T-cell (primary cell): ENCODE results near the gene SYN1. TPM values are rescaled to one million over a fixed set of nuclear protein-coding genes. Genes with fewer than 3 reads are reported as not detected.
A peak's percentile ranks its signal among the peaks of the same experiment; 100 is the strongest.

ENCODE experiments used
- ATAC-seq, 4 experiments: fragments of 200-7000 bp in 3 of 4; fragments of 150-1000 bp in 1 of 4; cut with Tn5 transposase; replicated peaks in 1 of 4; 1 replicate in 3 of 4; 2 replicates in 1 of 4; pipeline ENCODE4 v1.10.0; 2021; ENCODE audit warnings: moderate library complexity in 3 of 4, mild to moderate bottlenecking in 2 of 4, moderate number of reproducible peaks in 1 of 4
- CTCF ChIA-PET, 2 donors: fragments of 300-600 bp; sonication (Branson Sonifier 250); formaldehyde crosslinking; loops; one replicate each; lab custom pipeline; 2022; ENCODE audit warnings: antibody characterized with exemption in 2 of 2; lab: Charles Lee
- POLR2A ChIA-PET, 2 donors: fragments of 300-600 bp; sonication (Branson Sonifier 250); formaldehyde crosslinking; loops; one replicate each; lab custom pipeline; 2022; ENCODE audit warnings: antibody characterized with exemption in 2 of 2; lab: Charles Lee
- DNase-seq, 35 experiments: peaks; one replicate each; pipeline versions ENCODE4 v3.0.0 to v3.0.0-alpha.2; 2013 to 2023
- H3K27ac ChIP-seq: one replicate; pipeline ENCODE4 v1.5.1; 2013; ENCODE audit warnings: low read length
- H3K27me3 ChIP-seq, 2 experiments: replicated peaks in 1 of 2; 1 replicate in 1 of 2; 2 replicates in 1 of 2; pipeline versions ENCODE4 v1.6.1 to v1.7.0; 2013; ENCODE audit warnings: low read length in 1 of 2, mixed read lengths in 1 of 2; ENCODE audit not compliant: control insufficient read depth in 2 of 2, insufficient read depth in 2 of 2; ENCODE audit errors: extremely low read depth in 1 of 2
- H3K36me3 ChIP-seq, 2 donors: 1 replicate in 1 of 2; 2 replicates in 1 of 2; pipeline versions ENCODE4 v1.6.1 to v1.7.0; 2013; ENCODE audit warnings: low read length in 1 of 2; ENCODE audit not compliant: control insufficient read depth in 2 of 2, insufficient read depth in 1 of 2; ENCODE audit errors: extremely low read depth in 1 of 2
- H3K4me1 ChIP-seq, 2 experiments: 1 replicate in 1 of 2; 2 replicates in 1 of 2; pipeline versions ENCODE4 v1.6.1 to v1.7.0; 2013; ENCODE audit warnings: low read length in 2 of 2, mixed read lengths in 1 of 2; ENCODE audit not compliant: insufficient read depth in 2 of 2, control insufficient read depth in 1 of 2; ENCODE audit errors: extremely low read depth in 1 of 2
- H3K4me3 ChIP-seq, 2 donors: 1 replicate in 1 of 2; 2 replicates in 1 of 2; pipeline versions ENCODE4 v1.5.1 to v1.7.0; 2013; ENCODE audit warnings: mild to moderate bottlenecking in 2 of 2, low read length in 1 of 2, moderate library complexity in 1 of 2; ENCODE audit not compliant: control insufficient read depth in 1 of 2; ENCODE audit errors: extremely low read depth in 1 of 2
- H3K9me3 ChIP-seq: 2 replicates; pipeline ENCODE4 v1.7.0; 2013
- H3K27ac Mint-ChIP-seq, 2 donors: one replicate each; pipeline ENCODE4 v1.8.0; 2020 to 2021; ENCODE audit warnings: mild to moderate bottlenecking in 2 of 2, mixed read lengths in 2 of 2
- H3K27me3 Mint-ChIP-seq, 2 donors: one replicate each; pipeline ENCODE4 v1.8.0; 2021 to 2022; ENCODE audit warnings: mixed read lengths in 2 of 2
- H3K36me3 Mint-ChIP-seq: one replicate; pipeline ENCODE4 v1.8.0; 2021; ENCODE audit warnings: mixed read lengths
- H3K4me1 Mint-ChIP-seq, 3 donors: one replicate each; pipeline ENCODE4 v1.8.0; 2020 to 2022; ENCODE audit warnings: mixed read lengths in 3 of 3, mild to moderate bottlenecking in 1 of 3
- H3K4me3 Mint-ChIP-seq, 3 donors: one replicate each; pipeline ENCODE4 v1.8.0; 2020 to 2022; ENCODE audit warnings: mild to moderate bottlenecking in 3 of 3, mixed read lengths in 3 of 3, moderate library complexity in 3 of 3
- H3K9me3 Mint-ChIP-seq, 3 donors: one replicate each; pipeline ENCODE4 v1.8.0; 2020 to 2022; ENCODE audit warnings: mixed read lengths in 3 of 3
- WGBS: methylation state at CpG from one replicate; pipeline ENCODE4 v1.1.5; 2013; ENCODE audit warnings: missing lambda C conversion rate; ENCODE audit not compliant: insufficient coverage; 5-methylcytosine and 5-hydroxymethylcytosine counted together
- total RNA-seq, 35 experiments: library from RNA in 6 of 35; stranded (reverse) in 6 of 35; fragments of 120-200 nt in 1 of 35; gene quantifications; one replicate each; pipeline versions ENCODE4 v1.2.1 to v1.2.4 and lab custom pipeline; 2013 to 2026

SYN1 gene
- total RNA-seq, 5 donors from 2014 or later (not counting 1 experiment from before 2014, with no cell fraction given): 0.21 to 1.3 (median 0.81) TPM; not detected in 1

GRCh38 chrX:47597222-47597621, 22.4 kb downstream of the SYN1 start:
- CTCF ChIA-PET: no interaction called here
- peaks cover 2% of the 10 kb centered on the region for H3K9me3 ChIP-seq
- H3K4me3 ChIP-seq: no peak overlapping the region
- H3K9me3 Mint-ChIP-seq: peaks cover 10 to 25% (median 11%) of the 10 kb centered on the region in 3 donors
- peaks cover 12% of the 10 kb centered on the region for H3K36me3 Mint-ChIP-seq
- H3K27me3 Mint-ChIP-seq: peaks cover 0 to 3% of the 10 kb centered on the region in 2 donors
- H3K27ac Mint-ChIP-seq: peak overlapping the region in 1 of 2 donors; percentile 63
- H3K36me3 ChIP-seq: no peaks in the 10 kb centered on the region
- DNase-seq: no peak
- H3K27ac ChIP-seq: no peak overlapping the region
- ATAC-seq: no peak
- no peak overlapping the region for H3K4me3 Mint-ChIP-seq
- H3K4me1 Mint-ChIP-seq: peaks cover 16 to 21% (median 19%) of the 10 kb centered on the region in 3 donors
- no peaks in the 10 kb centered on the region for H3K27me3 ChIP-seq
- no CpG with 5 or more reads among the region's 3 CpGs for WGBS
- POLR2A ChIA-PET: interaction anchor here (0.6 to 0.7 kb wide), 3 partner anchors 27 to 955 kb away, joined by 3 to 6 read pairs (median 3); no protein-coding TSS in a partner anchor
- H3K4me1 ChIP-seq: peaks cover 0 to 17% of the 10 kb centered on the region in 2 experiments

GRCh38 chrX:47596256-47596655, 23.4 kb downstream of the SYN1 start:
- Histone ChIP-seq H3K4me3 (no peak overlapping the region), H3K9me3 (peaks cover 2% of the 10 kb centered on the region), H3K36me3 (no peaks in the 10 kb centered on the region), H3K4me1 (peaks cover 0 to 17% of the 10 kb centered on the region in 2 experiments), H3K27ac (peak overlapping the region; percentile 55), H3K27me3 (no peaks in the 10 kb centered on the region)
- Mint-ChIP-seq H3K27me3 (no peaks in the 10 kb centered on the region), H3K4me1 (peaks cover 16 to 21% (median 19%) of the 10 kb centered on the region in 3 donors), H3K36me3 (peaks cover 12% of the 10 kb centered on the region), H3K27ac (peak overlapping the region; percentile 88 to 95), H3K9me3 (peaks cover 10 to 25% (median 11%) of the 10 kb centered on the region in 3 donors), H3K4me3 (peak overlapping the region in 1 of 3 donors; percentile 48)
- ChIA-PET POLR2A (no interaction called here), CTCF (no interaction called here)
- no CpG with 5 or more reads among the region's 2 CpGs for WGBS
- ATAC-seq (peak in 1 of 4 experiments; percentile 69), DNase-seq (no peak)

- DNase-seq: no peak
These were observed 23.9 kb downstream of the SYN1 start for GRCh38 chrX:47595716-47596251.

GRCh38 chrX:47593522-47593921, 26.1 kb downstream of the SYN1 start:
- no peak overlapping the region for H3K4me3 ChIP-seq
- H3K4me3 Mint-ChIP-seq: no peak overlapping the region
- H3K27me3 Mint-ChIP-seq: no peaks in the 10 kb centered on the region
- H3K4me1 ChIP-seq: peaks cover 0 to 17% of the 10 kb centered on the region in 2 experiments
- no CpG with 5 or more reads among the region's 4 CpGs for WGBS
- peaks cover 12% of the 10 kb centered on the region for H3K36me3 Mint-ChIP-seq
- ChIA-PET POLR2A (no interaction called here), CTCF (no interaction called here)
- no peaks in the 10 kb centered on the region for H3K27me3 ChIP-seq
- ATAC-seq: no peak
- no peak overlapping the region for H3K27ac ChIP-seq
- H3K4me1 Mint-ChIP-seq: peaks cover 16 to 21% (median 19%) of the 10 kb centered on the region in 3 donors
- no peaks in the 10 kb centered on the region for H3K36me3 ChIP-seq
- no peak for DNase-seq
- H3K9me3 Mint-ChIP-seq: peaks cover 10 to 14% (median 11%) of the 10 kb centered on the region in 3 donors
- H3K27ac Mint-ChIP-seq: no peak overlapping the region
- H3K9me3 ChIP-seq: no peaks in the 10 kb centered on the region

More at GRCh38 chrX:47595716-47596251, 23.9 kb downstream of the SYN1 start:
- Mint-ChIP-seq H3K36me3 (peaks cover 12% of the 10 kb centered on the region), H3K4me3 (peak overlapping the region in 2 of 3 donors; percentile 17 to 48), H3K27ac (peak overlapping the region; percentile 88 to 95), H3K9me3 (peaks cover 10 to 25% (median 11%) of the 10 kb centered on the region in 3 donors), H3K27me3 (no peaks in the 10 kb centered on the region), H3K4me1 (peaks cover 16 to 21% (median 19%) of the 10 kb centered on the region in 3 donors)
- Histone ChIP-seq H3K4me1 (peaks cover 0 to 17% of the 10 kb centered on the region in 2 experiments), H3K9me3 (peaks cover 2% of the 10 kb centered on the region), H3K27me3 (no peaks in the 10 kb centered on the region), H3K4me3 (no peak overlapping the region), H3K36me3 (no peaks in the 10 kb centered on the region), H3K27ac (peak overlapping the region; percentile 55)
- ATAC-seq: peak in 2 of 4 experiments; percentile 60 to 61
- WGBS: no CpG with 5 or more reads among the region's 1 CpG
- ChIA-PET POLR2A (no interaction called here), CTCF (no interaction called here)

GRCh38 chrX:47590984-47591383, 28.7 kb downstream of the SYN1 start:
- Histone ChIP-seq H3K4me3 (no peak overlapping the region), H3K27ac (no peak overlapping the region), H3K27me3 (no peaks in the 10 kb centered on the region), H3K4me1 (peaks cover 0 to 9% of the 10 kb centered on the region in 2 experiments), H3K9me3 (no peaks in the 10 kb centered on the region), H3K36me3 (no peaks in the 10 kb centered on the region)
- 92% methylated on average over 4 of the region's 5 CpGs for WGBS
- POLR2A ChIA-PET: no interaction called here
- no peaks in the 10 kb centered on the region for H3K27me3 Mint-ChIP-seq
- H3K36me3 Mint-ChIP-seq: peaks cover 3% of the 10 kb centered on the region
- CTCF ChIA-PET: no interaction called here
- H3K9me3 Mint-ChIP-seq: peaks cover 0 to under 1% (median under 1%) of the 10 kb centered on the region in 3 donors
- H3K4me3 Mint-ChIP-seq: no peak overlapping the region
- no peak for ATAC-seq
- H3K27ac Mint-ChIP-seq: peak overlapping the region in 1 of 2 donors; percentile 11
- peaks cover 8 to 12% (median 10%) of the 10 kb centered on the region in 3 donors for H3K4me1 Mint-ChIP-seq
- DNase-seq: no peak

GRCh38 chrX:47587906-47588735, 31.5 kb downstream of the SYN1 start:
- no peaks in the 10 kb centered on the region for H3K9me3 ChIP-seq
- H3K4me1 ChIP-seq: peaks cover 0 to 8% of the 10 kb centered on the region in 2 experiments
- H3K36me3 ChIP-seq: peaks cover 0 to 2% of the 10 kb centered on the region in 2 donors
- DNase-seq (no peak), ATAC-seq (no peak)
- Mint-ChIP-seq H3K4me1 (peaks cover 8 to 15% (median 9%) of the 10 kb centered on the region in 3 donors), H3K4me3 (no peak overlapping the region), H3K27ac (no peak overlapping the region), H3K27me3 (no peaks in the 10 kb centered on the region), H3K9me3 (no peaks in the 10 kb centered on the region), H3K36me3 (peaks cover 16% of the 10 kb centered on the region)
- H3K4me3 ChIP-seq: no peak overlapping the region
- no peaks in the 10 kb centered on the region for H3K27me3 ChIP-seq
- WGBS: 92% methylated on average over 5 of the region's 16 CpGs
- ChIA-PET CTCF (no interaction called here), POLR2A (no interaction called here)
- no peak overlapping the region for H3K27ac ChIP-seq
